ENCODE results near the gene ZSWIM7.
"Not testable (repeated sequence)": the region's sequence is repeated elsewhere in the genome, so short reads cannot be mapped to it uniquely, and the experiment has no call there.

Gene ZSWIM7

DNA sequence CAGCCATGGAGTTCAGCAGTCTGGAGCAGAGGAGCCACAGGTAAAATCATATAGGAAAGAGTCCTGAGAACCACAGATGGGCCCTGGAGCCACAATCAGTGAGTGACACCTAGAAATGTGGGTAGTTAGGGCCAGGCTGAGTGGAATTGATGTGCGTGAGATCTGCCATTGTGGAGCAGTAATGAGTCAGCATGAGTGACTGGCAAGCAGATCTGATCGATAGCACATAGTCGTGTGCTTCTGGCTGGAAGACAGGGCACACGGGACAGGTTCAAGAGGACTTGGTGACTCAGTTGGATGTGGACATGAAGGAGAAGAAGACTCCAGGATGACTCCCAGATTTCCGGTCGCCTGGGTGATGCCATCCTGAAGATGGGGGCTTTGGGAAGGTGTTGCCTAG is 42.3 kb downstream of the ZSWIM7 start:
- DNase-seq (ENCODE audit: low read depth): no peak

DNA sequence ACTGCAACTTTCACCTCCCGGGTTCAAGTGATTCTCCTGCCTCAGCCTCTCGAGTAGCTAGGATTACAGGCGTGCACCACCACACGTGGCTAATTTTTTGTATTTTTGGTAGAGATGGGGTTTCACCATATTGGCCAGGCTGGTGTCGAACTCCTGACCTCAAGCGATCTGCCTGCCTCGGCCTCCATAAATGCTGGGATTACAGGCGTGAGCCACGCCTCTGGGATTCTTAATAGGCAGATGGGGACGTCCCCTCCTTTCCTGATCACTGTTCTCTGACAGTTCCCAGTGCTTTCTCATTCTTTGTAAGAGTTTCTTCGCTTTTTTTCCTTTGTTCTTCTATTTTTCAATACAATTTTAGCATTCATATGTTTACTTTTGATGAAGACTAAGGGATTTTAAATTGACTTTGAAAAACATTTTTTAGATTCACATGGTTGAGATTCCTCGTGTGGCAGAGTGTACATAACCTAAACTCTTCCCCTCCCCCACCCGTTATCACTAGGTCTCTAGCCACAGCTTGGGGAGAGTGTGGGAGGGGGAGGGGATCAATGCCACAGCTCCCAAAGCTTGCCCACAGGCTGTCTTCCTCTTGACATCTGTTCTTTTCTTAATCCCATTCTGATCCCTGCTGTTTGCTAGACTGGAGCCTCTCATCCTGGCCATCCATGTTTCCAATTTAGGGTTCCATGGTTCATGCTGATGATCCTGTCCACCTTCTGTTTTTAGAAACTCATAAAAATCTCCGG is 43.5 kb downstream of the ZSWIM7 start:
- no peak for DNase-seq (ENCODE audit: low read depth)

DNA sequence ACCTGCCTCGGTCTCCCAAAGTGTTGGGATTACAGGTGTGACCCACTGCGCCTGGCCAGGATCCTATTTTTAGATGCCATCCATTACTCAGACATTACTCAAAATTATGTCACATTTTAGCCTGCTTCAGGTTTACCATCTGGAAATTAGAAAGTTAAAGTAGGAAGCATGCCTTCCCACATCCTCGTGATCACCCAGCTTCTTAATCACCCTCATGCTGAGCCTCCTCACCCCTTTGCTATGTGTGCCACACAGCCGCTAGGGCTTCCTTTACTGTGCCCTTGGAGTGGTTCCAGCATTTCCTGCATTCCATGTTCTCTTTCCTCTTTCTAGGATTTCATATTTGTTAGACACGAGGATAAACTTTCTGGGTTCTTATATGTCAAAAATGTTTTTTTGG is 45.3 kb downstream of the ZSWIM7 start:
- DNase-seq (ENCODE audit: low read depth): peak; percentile 77

DNA sequence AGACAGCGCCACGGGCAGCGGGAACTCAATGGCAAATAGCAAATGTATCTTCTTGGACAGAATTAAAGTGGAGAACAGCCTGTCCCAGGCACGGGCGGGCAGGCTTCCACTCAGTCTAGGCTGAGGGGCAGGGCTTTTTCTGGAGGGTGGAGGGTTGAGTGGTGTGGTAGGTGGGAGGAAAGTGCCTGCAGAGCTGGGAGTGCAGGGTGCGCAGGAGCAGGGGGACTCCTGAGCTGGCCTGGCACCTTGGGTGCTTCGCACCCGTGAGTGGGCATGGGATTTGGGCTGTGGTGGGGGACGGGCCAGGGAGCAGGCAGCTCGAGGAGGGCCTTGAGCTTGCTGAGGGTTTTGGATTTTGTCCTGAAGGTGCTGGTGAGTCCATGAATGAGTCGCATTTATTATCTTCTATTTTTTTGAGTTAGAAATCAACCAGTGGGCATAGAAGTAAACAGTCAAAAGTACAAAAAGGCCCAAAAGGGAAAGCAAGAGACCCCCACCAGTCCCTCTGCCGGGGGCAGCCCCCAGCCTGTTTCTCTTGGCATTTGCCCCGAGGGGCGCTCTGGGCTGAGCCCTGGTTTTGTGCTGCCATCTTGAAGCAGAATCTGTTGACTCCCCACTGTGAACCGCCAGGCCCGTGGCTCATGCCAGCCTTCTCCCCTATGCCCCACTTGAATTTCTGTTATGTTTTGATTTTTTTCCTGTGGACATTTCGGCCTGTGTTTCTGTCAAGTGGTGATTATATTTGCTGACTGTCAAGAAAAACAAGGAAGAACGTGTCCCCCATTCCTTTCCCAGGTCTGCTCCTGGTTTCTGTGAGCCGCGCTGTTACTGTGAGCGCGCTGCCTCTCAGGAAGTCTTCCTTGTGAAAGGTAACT is 46.4 kb downstream of the ZSWIM7 start:
- DNase-seq (ENCODE audit: low read depth): no peak

DNA sequence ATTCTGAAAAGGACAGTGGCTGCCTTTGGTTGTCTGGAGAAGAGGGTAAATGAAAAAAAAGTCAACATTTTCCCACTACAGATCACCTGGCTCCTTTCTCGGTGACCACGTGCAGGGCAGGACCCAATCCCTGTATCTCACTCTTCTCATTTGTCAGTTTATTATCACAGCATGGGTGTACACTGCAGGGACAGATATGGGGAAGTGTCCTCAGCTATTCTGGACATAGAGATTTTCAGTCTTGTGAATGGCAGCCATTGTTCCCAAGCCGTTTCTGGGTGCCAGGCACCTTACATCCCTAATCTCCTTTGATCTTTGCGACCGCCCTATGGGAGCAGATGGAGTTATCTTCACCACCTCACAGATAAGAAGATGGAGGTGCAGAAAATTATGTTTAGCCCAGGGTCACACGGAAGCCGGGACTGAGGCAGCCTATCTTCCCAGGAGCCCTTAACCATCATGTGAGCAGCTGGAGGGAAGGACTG is 47.4 kb downstream of the ZSWIM7 start:
- no peak for DNase-seq (ENCODE audit: low read depth)

DNA sequence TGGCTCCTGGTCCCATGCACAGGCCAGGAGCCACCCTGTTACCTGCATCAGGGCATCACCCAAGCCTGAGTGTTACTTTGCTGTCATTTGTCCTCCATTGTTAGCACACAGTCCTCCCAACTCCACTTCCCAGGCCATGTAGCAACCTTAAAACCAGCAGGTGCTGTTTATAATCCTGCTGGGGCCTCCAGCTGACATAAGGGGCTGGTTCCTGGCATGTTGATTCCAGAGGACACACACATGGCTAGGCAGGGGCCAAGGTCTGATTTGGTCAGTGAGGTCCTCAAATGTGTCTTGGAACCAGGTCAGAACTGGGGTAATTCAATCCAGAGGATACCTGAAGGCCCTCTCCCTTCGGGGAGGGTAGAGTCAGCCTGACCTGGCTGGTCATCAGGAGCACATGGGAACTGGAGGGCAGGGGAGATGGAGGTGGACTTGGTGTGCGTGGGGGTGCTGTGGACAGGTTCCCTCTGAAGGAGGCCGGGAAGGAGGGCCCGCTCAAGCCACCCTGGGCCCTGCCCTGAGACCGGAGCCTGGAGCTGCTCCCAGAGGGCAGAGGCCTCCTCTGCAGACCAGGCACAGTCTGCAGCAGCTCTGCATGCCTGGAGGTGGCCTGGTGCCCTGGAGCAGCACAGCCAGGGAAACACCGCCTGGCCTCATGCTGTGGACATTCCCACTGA is 48.0 kb downstream of the ZSWIM7 start:
- DNase-seq (ENCODE audit: low read depth): no peak

DNA sequence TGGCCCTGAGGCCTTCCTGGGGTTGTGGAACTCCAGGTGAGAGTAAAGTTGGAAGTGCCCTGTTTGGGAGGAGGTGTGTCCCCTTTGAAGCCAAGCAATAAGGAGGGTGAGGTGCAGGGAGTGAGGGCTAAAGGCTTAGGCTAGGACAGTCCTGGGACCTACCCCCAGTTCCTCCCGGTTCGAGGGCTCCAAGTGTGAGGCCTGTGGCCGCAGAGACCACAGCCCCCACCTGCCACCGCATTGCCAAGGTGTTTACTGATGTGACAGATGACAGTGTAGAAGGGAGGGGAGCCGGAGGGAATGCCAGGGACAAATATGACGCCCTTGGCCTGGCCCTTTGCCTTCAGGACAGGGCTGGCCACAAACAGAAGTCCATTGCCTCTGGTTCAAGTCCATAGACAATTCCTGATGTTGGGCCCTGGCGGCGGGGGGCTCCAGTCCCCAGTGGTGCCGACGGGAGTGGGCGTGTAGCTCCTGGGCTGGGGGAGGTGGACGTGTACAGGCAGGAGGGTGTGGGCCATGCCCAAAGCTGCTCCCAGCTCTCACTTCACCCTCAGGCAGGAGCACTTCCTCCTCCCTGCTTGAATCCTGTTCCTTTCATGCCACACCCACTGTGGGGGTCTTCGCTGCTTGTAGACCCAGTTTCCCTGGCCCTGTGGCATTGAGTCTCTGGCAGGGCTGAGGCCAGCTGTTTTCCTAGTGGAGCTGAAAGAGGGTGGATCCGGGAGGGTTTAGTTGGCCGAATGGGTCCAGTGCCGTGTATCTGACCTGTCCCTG is 51.3 kb downstream of the ZSWIM7 start:
- no peak for DNase-seq (ENCODE audit: low read depth)

DNA sequence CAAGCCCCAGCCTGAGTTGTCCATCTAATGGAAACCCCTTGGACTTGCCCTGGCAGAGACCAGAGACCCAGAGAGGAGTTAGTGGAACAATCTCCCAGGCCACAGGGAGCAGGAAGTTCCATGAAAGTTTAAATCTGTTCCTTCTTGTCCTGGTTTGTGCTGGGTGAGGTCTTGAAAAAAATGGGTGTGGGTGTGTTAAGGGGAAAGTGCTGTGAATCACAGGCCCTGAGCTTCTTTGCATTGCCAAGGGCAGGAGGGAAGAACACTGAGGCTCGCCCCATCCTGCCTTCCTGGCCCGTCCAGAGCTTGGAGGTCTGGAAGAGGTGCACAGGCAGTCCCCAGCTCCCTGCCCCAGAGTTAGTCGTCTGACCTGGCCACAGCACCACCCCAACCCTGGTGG is 52.2 kb downstream of the ZSWIM7 start:
- peak; percentile 47 for DNase-seq (ENCODE audit: low read depth)

DNA sequence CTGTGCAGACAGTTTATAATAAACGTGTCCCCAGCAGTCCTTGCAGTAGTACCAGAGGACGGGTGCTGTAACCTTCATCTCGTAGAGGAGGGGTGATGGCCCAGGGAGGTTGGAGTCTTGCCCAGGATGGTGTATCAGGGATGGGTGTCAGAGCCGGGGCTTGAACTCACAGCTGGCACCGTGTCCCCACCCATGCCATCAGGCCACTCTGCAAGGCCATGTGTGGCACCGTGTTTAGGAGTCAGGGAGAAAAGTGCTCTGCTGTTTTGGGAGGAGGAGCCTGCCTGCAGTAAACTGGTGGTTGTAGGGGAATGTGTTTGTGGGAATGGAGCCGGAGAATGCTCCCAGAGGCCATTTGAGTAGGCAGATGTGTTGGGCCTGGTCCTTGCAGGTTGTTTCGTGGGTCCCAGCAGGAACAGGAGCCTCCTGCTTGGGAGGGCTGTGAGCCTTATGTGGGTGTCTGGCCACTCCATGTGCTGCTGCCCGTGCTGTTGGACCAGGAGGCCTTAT is 52.8 kb downstream of the ZSWIM7 start:
- DNase-seq (ENCODE audit: low read depth): no peak

DNA sequence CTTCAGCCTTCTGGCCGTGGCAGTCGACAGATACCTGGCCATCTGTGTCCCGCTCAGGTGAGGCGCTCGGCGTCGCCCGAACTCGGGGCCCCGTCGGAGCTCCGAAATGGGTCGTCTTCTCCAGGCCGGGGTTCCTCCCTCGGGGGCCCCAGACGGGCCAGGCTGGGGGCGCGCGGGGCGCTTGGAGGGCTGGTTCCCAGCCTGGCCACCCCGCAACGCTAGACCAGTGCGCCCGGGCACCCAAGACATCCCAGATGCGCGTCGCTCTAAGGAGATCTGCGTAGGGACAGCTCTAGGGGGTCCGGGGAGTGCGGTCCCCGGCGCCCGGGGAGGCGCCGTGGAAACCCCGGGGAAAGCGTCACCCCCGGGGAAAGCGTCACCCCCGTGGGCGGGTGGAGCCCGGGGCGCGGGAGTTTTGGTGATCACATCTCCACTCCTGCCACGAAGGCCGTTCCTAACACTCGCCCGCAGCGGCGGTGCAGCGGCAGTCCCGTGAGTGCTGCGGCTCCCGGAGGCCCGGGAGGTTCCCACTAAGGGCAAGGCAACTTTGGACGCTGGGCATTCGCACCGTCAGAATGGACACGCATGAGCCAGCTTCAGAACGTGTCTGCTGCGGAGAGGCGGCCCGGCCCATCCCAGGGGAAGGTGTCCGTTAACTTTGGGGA is 53.8 kb downstream of the ZSWIM7 start:
- peak; percentile 36 for DNase-seq (ENCODE audit: low read depth)

DNA sequence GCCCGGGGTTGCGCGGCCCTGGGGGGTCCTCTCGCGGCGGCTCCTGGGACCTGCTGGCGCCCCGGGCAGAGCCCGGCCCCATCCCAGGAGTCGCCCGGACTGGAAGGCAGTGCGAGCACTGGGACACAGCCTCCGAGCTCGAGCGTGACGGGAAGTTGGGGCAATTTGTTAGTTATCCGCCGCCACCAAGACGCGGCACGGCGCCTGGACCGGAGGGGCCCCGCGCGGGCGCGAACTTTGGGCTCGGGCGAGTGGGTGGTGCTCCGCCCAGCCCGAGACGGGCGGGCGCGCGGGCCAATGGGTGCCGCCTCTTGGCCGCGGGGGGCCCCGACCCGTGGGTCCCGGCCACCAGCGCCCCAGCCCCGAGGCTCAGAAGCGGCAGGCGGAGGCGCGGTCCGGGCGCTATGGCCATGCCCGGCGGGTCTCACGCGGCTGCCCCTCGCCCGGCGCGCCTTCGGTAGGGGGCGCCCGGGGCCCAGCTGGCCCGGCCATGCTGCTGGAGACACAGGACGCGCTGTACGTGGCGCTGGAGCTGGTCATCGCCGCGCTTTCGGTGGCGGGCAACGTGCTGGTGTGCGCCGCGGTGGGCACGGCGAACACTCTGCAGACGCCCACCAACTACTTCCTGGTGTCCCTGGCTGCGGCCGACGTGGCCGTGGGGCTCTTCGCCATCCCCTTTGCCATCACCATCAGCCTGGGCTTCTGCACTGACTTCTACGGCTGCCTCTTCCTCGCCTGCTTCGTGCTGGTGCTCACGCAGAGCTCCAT is 54.6 kb downstream of the ZSWIM7 start, which contains the start of gene ADORA2B:
ADORA2B (plus strand) TSS at position 372 of the 768 bp plus-strand sequence; CDS start at position 491, 119 bp downstream.
- DNase-seq (ENCODE audit: low read depth): peak; percentile 70

DNA sequence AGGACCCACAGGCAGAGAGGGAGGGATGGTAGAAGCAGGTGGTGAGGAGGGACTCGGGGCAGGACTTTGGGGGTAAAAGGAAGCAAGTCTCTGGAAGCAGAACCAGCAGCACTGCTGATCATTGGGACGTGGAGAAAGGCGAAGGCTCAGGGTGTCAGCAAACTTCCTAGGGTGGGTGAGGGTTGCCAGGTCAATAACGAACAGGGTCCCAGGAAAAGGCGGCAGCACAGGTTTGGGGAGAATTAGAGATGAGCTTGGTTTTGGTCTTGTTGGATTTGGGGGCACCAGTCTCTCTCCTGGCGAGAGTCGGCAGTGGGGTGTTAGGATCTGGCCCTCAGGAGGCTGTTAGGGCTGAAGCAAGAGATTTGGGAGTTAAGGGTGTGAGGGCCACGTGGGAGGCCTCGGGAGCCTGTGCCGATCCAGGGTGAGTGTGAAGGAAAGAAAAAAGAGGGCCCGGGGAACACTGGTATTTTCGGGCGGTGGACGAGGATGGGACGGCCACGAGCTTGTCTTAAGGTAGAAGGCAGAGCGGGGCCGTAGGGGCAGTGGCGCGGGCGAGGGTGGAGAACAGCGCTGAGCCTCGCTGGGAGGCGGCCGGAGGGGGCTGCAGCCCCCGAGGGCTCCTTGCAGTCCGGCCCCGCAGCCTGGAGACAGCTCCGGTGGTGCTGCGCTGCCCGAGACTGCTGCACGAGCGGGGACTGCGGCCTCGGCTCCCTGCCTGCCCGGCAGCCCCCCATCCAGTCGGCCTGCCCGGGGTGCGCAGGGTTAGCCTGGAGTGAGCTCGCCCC is 55.3 kb downstream of the ZSWIM7 start:
- DNase-seq (ENCODE audit: low read depth): no peak

DNA sequence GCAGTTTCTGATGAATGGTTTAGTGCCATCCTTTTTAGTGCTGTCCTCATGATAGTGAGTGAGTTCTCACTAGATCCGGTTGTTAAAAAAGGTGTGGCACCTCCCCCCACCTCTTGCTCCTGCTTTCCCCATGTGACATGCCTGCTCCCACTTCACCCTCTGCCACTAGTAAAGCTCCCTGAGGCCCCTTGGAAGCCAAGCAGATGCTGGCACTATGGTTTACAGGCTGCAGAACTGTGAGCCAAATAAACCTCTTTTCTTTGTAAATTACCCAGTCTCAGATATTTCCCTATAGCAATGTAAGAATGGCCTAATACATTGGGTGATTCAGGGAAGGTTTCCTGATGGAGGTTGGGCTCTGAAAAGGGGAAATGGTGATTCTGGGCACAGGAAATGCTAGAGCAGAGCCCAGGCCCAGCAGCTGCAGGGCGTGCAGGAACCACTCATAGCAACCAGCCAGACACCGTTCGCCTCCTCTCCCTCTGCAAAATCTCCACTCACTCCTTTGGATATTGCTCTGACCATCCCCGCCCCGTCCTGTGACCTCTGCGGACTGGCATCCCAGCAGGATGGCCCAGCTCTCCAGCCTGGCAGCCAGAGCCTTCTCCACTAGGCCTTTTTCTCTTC is 57.2 kb downstream of the ZSWIM7 start:
- no peak for DNase-seq (ENCODE audit: low read depth)

DNA sequence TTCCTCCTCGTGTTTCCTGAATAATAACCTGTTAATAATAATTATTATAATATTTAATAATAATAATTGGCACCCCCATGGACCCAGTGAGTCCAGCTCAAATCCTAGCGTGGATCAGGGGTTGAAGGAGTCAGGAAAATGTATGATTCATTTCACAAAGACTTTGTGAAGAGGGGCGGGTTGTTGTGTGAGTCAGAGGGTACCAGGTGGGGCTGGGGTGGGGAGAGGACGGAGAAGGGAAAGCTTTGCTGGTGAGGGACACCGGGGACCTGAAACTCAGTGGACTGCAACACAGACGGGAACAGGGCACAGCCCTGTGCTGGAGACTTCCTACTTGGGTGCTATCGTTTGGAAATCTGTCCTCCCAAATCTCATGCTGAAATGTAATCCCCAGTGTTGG is 57.7 kb downstream of the ZSWIM7 start:
- peak; percentile 57 for DNase-seq (ENCODE audit: low read depth)

DNA sequence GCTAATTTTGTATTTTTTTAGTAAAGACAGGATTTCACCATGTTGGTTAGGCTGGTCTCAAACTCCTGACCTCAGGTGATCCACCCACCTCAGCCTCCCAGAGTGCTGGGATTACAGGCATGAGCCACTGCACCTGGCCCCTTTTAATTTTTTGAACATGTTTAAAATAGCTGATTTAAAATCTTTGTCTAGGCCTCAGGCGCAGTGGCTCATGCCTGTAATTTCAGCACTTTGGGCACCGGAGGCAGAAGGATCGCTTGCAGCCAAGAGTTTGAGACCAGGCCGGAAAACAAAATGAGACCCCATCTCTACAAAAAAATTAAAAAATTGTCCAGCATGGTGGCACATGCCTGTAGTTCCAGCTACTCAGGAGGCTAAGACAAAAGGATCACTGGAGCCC is 63.0 kb downstream of the ZSWIM7 start:
- DNase-seq (ENCODE audit: low read depth): not testable (repeated sequence)

DNA sequence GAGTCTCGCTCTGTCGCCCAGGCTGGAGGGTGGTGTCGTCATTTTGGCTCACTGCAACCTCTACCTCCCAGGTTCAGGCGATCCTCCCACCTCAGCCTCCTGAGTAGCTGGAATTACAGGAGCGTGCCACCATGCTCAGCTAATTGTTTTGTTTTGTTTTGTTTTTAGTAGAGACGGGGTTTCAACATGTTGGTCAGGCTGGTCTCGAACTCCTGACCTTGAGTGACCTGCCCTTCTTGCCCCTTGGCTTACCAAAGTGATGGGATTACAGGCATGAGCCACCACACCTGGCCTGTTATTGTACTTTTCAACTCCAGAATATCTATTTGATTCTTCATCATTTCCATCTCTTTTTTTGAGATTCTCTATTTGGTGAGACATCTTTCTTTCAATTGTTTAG is 63.6 kb downstream of the ZSWIM7 start:
- DNase-seq (ENCODE audit: low read depth): no peak

DNA sequence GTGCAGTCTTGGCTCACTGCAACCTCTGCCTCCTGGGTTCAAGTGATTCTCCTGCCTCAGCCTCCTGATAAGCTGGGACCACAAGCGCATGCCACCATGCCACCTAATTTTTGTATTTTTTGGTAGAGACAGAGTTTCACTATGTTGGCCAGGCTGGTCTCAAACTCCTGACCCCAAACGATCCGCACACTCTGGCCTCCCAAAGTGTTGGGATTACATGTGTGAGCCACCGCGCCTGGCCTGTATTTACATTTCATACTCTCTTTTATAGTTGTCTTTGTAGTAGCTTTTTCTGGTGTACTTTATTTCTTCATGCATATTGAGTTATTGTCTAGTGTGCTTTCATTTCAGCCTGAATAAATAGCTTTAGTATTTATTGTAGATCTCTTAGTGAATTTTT is 64.6 kb downstream of the ZSWIM7 start:
- no peak for DNase-seq (ENCODE audit: low read depth)

DNA sequence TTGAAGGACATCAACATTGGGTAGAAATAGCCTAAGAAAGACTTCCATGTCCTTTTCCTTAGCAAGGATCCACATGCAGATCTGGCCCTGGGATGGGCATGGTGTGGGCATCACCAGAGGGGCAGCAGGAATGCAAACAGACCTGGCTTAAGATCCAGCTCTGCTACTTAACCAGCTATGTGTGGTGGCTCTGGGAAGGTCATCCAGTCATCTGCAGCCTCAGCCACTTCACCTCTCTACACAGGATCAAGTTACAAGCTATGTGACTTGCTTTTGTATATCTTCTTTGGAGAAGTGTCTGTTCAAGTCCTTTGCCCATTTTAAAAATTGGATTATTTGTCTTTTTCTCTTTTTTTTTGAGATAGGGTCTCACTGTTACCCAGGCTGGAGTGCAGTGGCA is 68.1 kb downstream of the ZSWIM7 start:
- no peak for DNase-seq (ENCODE audit: low read depth)

DNA sequence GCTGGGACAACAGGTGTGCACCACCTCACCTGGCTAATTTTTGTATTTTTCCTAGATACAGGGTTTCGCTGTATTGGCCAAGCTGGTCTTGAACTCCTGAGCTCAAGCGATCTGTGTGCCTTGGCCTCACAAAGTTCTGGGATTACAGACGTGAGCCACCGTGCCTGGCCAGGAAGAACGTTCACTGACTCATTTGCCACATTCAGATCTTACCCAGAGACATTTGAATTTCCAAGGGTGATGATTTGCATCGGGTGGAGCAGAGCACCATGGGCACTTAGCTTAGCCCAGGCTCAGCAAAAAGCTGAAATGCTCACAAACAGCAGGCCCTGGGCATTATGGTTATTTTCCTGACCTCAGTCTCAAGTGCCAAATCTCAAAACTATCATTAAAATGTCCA is 69.1 kb downstream of the ZSWIM7 start:
- no peak for DNase-seq (ENCODE audit: low read depth)
